Esophagus muscularis mucosa (tissue), 4 donors: ENCODE measurements around the gene GPSM1. TPM values are rescaled to one million over a fixed set of nuclear protein-coding genes. Genes with fewer than 3 reads are reported as not detected.
A peak's percentile ranks its signal among the peaks of the same experiment; 100 is the strongest.

ENCODE experiments used
- DNase-seq: peaks from one replicate; pipeline ENCODE4 v3.0.0-alpha.2; 2017; ENCODE audit errors: extremely low spot score
- H3K27ac ChIP-seq, 4 donors: fragments of 200-600 bp; sonication (generic); replicated peaks in 1 of 4; 1 replicate in 3 of 4; 2 replicates in 1 of 4; pipeline ENCODE4 v1.5.1; 2016 to 2019; ENCODE audit warnings: mild to moderate bottlenecking in 1 of 4
- H3K27me3 ChIP-seq, 4 donors: fragments of 200-600 bp; sonication (generic); one replicate each; pipeline versions ENCODE4 v1.5.1 to v1.6.0; 2016 to 2019
- H3K36me3 ChIP-seq, 4 donors: fragments of 200-600 bp; sonication (generic); one replicate each; pipeline ENCODE4 v1.5.1; 2016 to 2019
- H3K4me1 ChIP-seq, 4 donors: fragments of 200-600 bp; sonication (generic); one replicate each; pipeline ENCODE4 v1.5.1; 2016 to 2019
- H3K4me3 ChIP-seq, 4 donors: fragments of 200-600 bp; sonication (generic); 1 replicate in 2 of 4; 2 replicates in 2 of 4; pipeline ENCODE4 v1.5.1; 2016 to 2019; ENCODE audit warnings: mild to moderate bottlenecking in 4 of 4, moderate library complexity in 1 of 4
- H3K9me3 ChIP-seq, 4 donors: fragments of 200-600 bp; sonication (generic); 1 replicate in 3 of 4; 2 replicates in 1 of 4; pipeline ENCODE4 v1.5.1; 2016 to 2019
- CTCF ChIP-seq, 3 experiments: fragments of 200-600 bp in 2 of 3; fragments of 450-650 bp in 1 of 3; sonication (generic) in 2 of 3; IDR thresholded peaks; one replicate each; pipeline ENCODE4 v1.5.1; 2017 to 2019; ENCODE audit warnings: antibody characterized with exemption in 3 of 3, mild to moderate bottlenecking in 2 of 3, moderate library complexity in 1 of 3
- EP300 ChIP-seq: sonication (generic); formaldehyde crosslinking; IDR thresholded peaks from one replicate; pipeline ENCODE4 v1.6.1; 2017; ENCODE audit warnings: antibody characterized with exemption
- POLR2A ChIP-seq: fragments of 450-650 bp; IDR thresholded peaks from one replicate; pipeline ENCODE4 v1.6.1; 2017; ENCODE audit warnings: antibody characterized with exemption, moderate library complexity, mild to moderate bottlenecking, low read depth
- POLR2AphosphoS5 ChIP-seq, 2 donors: sonication (generic); formaldehyde crosslinking; IDR thresholded peaks; one replicate each; pipeline ENCODE4 v1.6.1; 2017; ENCODE audit warnings: antibody characterized with exemption in 2 of 2
- WGBS: methylation state at CpG from one replicate; pipeline ENCODE4 v1.1.5; 2018; 5-methylcytosine and 5-hydroxymethylcytosine counted together
- intact Hi-C: fragments of 100-400 bp; cut with DNase I; formaldehyde crosslinking; loops from one replicate; pipeline ENCODE4 v1.15.1; 2023
- total RNA-seq, 4 donors: library from RNA; depleted of rRNA; stranded (reverse); fragments of >200 nt; gene quantifications; one replicate each; pipeline versions ENCODE4 v1.1.0 to v1.2.1, GENCODE V29; 2016

The GPSM1 gene
- total RNA-seq: 10 to 100 TPM in 3 of 4 donors, 1 to 10 TPM in 1; 8.3 to 18.5 (median 16.3) TPM

GRCh38 chr9:136327304-136327974, at the start of gene GPSM1:
TSS of gene GPSM1 (plus strand) at chr9:136327539. CDS start at chr9:136327696, 157 bp downstream.
- Histone ChIP-seq H3K27me3 (no peaks in the 10 kb centered on the region), H3K4me3 (peak within 1 kb of the TSS; percentile 78 to 90 (median 81)), H3K4me1 (peaks cover 32 to 50% (median 45%) of the 10 kb centered on the region in 4 donors), H3K9me3 (no peaks in the 10 kb centered on the region), H3K36me3 (peaks cover 0 to 12% (median 0%) of the 10 kb centered on the region in 4 donors), H3K27ac (peak within 1 kb of the TSS; percentile 76 to 79 (median 76))
- intact Hi-C loops: no loop called here
- DNase-seq: no peak
- TF ChIP-seq CTCF (IDR thresholded peaks at IDR 0.05) (peak in 2 of 3 experiments; percentile 11 to 14), EP300 (no peak), POLR2AphosphoS5 (IDR thresholded peaks at IDR 0.05) (peak; percentile 75 to 82), POLR2A (no peak)
- WGBS: no CpG with 5 or more reads among the region's 88 CpGs

- Histone ChIP-seq H3K36me3 (no peaks in the 10 kb centered on the region), H3K27ac (no peak overlapping the region), H3K4me1 (no peaks in the 10 kb centered on the region), H3K27me3 (peaks cover 0 to 74% (median 0%) of the 10 kb centered on the region in 4 donors), H3K9me3 (peaks cover 0 to 6% (median 0%) of the 10 kb centered on the region in 4 donors), H3K4me3 (no peak overlapping the region)
- intact Hi-C loops: no loop called here
- TF ChIP-seq POLR2A (no peak), POLR2AphosphoS5 (IDR thresholded peaks at IDR 0.05) (no peak), CTCF (IDR thresholded peaks at IDR 0.05) (no peak), EP300 (no peak)
- 95% methylated on average over 4 of the region's 14 CpGs for WGBS
- no peak for DNase-seq
Measured at GRCh38 chr9:136277746-136278145, 49.6 kb upstream of the GPSM1 start.

GRCh38 chr9:136278221-136278620, 49.1 kb upstream of the GPSM1 start:
- no peak overlapping the region for H3K4me3 ChIP-seq
- intact Hi-C loops: no loop called here
- no peaks in the 10 kb centered on the region for H3K36me3 ChIP-seq
- DNase-seq: no peak
- 92% methylated on average over 2 of the region's 9 CpGs for WGBS
- H3K27ac ChIP-seq: no peak overlapping the region
- H3K27me3 ChIP-seq: peaks cover 0 to 78% (median 0%) of the 10 kb centered on the region in 4 donors
- H3K4me1 ChIP-seq: peaks cover 1 to 3% (median 2%) of the 10 kb centered on the region in 4 donors
- H3K9me3 ChIP-seq: peaks cover 0 to 6% (median 0%) of the 10 kb centered on the region in 4 donors
- no peak for TF ChIP-seq CTCF (IDR thresholded peaks at IDR 0.05)
- TF ChIP-seq EP300: no peak
- no peak for TF ChIP-seq POLR2A
- TF ChIP-seq POLR2AphosphoS5 (IDR thresholded peaks at IDR 0.05): no peak

GRCh38 chr9:136278894-136279293, 48.4 kb upstream of the GPSM1 start:
- no peak overlapping the region for H3K4me3 ChIP-seq
- H3K4me1 ChIP-seq: peaks cover 5 to 9% (median 9%) of the 10 kb centered on the region in 4 donors
- DNase-seq: no peak
- no peak overlapping the region for H3K27ac ChIP-seq
- intact Hi-C loops: no loop called here
- TF ChIP-seq POLR2AphosphoS5 (IDR thresholded peaks at IDR 0.05) (no peak), POLR2A (no peak), EP300 (no peak), CTCF (IDR thresholded peaks at IDR 0.05) (no peak)
- H3K27me3 ChIP-seq: peaks cover 0 to 85% (median 0%) of the 10 kb centered on the region in 4 donors
- H3K9me3 ChIP-seq: peaks cover 0 to 6% (median 0%) of the 10 kb centered on the region in 4 donors
- 88% methylated on average over 1 of the region's 1 CpG for WGBS
- H3K36me3 ChIP-seq: no peaks in the 10 kb centered on the region
